GM21619 (cell line): Measurements from ENCODE around the gene ARID3A.
A peak's percentile ranks its signal among the peaks of the same experiment; 100 is the strongest.

ENCODE experiments used
- ATAC-seq: cut with Tn5 transposase; IDR thresholded peaks from one replicate; pipeline ENCODE4 v1.9.1; 2021; ENCODE audit not compliant: unreplicated experiment

ARID3A gene

GRCh38 chr19:929203-929890 is 3.5 kb downstream of the ARID3A start:
- ATAC-seq, result no peak

GRCh38 chr19:929891-930258 is 4.0 kb downstream of the ARID3A start:
- no peak for ATAC-seq

GRCh38 chr19:931860-932647 is 6.2 kb downstream of the ARID3A start:
- ATAC-seq, result no peak

GRCh38 chr19:932648-933552 is 7.1 kb downstream of the ARID3A start:
- no peak for ATAC-seq

- no peak for ATAC-seq
These were observed 7.7 kb downstream of the ARID3A start for GRCh38 chr19:933553-933882.

- ATAC-seq, result no peak
These were observed 8.5 kb downstream of the ARID3A start for GRCh38 chr19:934197-934840.

GRCh38 chr19:934865-935479 is 9.1 kb downstream of the ARID3A start:
- no peak for ATAC-seq

GRCh38 chr19:936175-936546 is 10.3 kb downstream of the ARID3A start:
- ATAC-seq, result no peak

GRCh38 chr19:937259-937694 is 11.4 kb downstream of the ARID3A start:
- ATAC-seq, result no peak

GRCh38 chr19:938233-938923 is 12.5 kb downstream of the ARID3A start:
- no peak for ATAC-seq

- ATAC-seq, result no peak
These were observed 13.6 kb downstream of the ARID3A start for GRCh38 chr19:939439-939838.

- no peak for ATAC-seq
These were observed 14.1 kb downstream of the ARID3A start for GRCh38 chr19:939922-940321.

GRCh38 chr19:940591-941291 is 14.9 kb downstream of the ARID3A start:
- ATAC-seq, result peak; percentile 33

GRCh38 chr19:941292-942132 is 15.7 kb downstream of the ARID3A start:
- no peak for ATAC-seq

- no peak for ATAC-seq
These were observed 16.4 kb downstream of the ARID3A start for GRCh38 chr19:942133-942645.

GRCh38 chr19:943551-944170 is 17.8 kb downstream of the ARID3A start:
- ATAC-seq, result no peak

- ATAC-seq, result no peak
These were observed 18.3 kb downstream of the ARID3A start for GRCh38 chr19:944171-944567.

GRCh38 chr19:944663-945241 is 18.9 kb downstream of the ARID3A start:
- no peak for ATAC-seq
